ENCODE measurements around the gene KAZN.

Gene KAZN

DNA sequence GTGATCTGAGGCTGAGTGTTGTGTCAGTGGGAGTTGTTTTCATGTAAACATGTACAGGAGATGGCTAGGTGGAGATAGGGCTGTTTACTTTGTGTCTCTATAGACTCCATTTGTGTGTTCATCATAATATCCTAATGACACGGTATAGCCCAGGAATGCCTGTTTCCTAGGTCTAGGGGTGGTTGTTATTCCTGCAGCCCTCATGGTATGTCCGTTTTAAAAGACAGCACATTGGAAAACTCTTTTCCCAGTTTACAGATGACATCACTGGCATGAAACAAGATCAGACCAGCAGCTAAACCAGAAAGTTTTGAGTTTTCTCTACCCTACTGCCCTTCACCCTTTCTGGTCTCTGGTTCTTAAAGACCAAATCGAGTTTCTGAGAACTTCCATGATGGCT is 327.7 kb downstream of the KAZN start:
- Histone ChIP-seq H3K36me3 (ENCODE audit: control insufficient read depth, insufficient read depth, low read length) (no peaks in the 10 kb centered on the region), H3K4me3 (replicated peaks; ENCODE audit: low read depth, low read length) (no peak overlapping the region)
- TF ChIP-seq, protein P1, sequence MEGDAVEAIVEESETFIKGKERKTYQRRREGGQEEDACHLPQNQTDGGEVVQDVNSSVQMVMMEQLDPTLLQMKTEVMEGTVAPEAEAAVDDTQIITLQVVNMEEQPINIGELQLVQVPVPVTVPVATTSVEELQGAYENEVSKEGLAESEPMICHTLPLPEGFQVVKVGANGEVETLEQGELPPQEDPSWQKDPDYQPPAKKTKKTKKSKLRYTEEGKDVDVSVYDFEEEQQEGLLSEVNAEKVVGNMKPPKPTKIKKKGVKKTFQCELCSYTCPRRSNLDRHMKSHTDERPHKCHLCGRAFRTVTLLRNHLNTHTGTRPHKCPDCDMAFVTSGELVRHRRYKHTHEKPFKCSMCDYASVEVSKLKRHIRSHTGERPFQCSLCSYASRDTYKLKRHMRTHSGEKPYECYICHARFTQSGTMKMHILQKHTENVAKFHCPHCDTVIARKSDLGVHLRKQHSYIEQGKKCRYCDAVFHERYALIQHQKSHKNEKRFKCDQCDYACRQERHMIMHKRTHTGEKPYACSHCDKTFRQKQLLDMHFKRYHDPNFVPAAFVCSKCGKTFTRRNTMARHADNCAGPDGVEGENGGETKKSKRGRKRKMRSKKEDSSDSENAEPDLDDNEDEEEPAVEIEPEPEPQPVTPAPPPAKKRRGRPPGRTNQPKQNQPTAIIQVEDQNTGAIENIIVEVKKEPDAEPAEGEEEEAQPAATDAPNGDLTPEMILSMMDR (IDR thresholded peaks at IDR 0.05; ENCODE audit: insufficient read depth, low read length, poor library complexity, severe bottlenecking): no peak

DNA sequence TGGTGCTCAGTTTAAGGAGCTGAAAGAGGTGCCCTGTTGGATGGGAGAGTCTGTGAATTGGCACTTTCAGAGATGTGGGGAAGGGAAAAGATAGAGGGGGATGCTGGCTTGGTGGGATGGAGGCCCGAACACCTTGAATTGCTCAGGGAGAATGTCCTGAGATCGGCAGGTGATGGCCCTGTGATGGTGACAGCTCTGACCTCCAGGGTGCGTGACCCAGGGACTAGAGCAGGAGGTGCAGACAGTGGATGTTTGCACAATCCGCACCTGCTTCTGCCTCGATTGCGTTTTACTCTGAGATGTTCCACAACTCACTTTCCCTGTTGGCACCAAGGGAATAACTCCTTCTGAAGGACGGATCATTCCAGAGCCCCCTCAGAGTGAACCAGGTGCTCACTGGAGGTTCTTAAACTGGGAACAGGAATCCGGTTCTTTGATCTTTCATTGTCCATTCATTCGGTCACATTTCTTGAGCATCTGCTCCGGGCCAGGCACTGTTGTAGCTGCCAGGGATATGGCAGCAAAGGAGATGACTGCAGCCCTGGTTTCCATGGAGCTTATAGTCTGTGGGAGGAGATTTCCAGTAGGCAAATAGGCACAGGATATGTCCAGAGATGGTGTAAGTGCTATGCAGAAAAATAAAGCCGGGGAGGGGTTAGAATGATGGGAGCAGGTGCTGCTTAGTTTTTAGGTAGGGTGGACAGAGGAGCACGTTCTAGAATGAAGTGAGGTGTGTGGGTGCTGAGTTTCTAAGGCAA is 328.5 kb downstream of the KAZN start:
- Histone ChIP-seq H3K27me3 (replicated peaks; ENCODE audit: control insufficient read depth, insufficient read depth, low read length) (peaks cover 8% of the 10 kb centered on the region), H3K4me3 (replicated peaks; ENCODE audit: low read depth, low read length) (no peak overlapping the region), H3K36me3 (ENCODE audit: control insufficient read depth, insufficient read depth, low read length) (no peaks in the 10 kb centered on the region)
- DNase-seq (ENCODE audit: extremely low read depth, insufficient read length): no peak
- TF ChIP-seq, protein P1 (IDR thresholded peaks at IDR 0.05; ENCODE audit: insufficient read depth, low read length, poor library complexity, severe bottlenecking): no peak

More for the DNA sequence above, 327.7 kb downstream of the KAZN start:
- no peak for DNase-seq (ENCODE audit: extremely low read depth, insufficient read length)
- peaks cover 8% of the 10 kb centered on the region for H3K27me3 ChIP-seq (replicated peaks; ENCODE audit: control insufficient read depth, insufficient read depth, low read length)

DNA sequence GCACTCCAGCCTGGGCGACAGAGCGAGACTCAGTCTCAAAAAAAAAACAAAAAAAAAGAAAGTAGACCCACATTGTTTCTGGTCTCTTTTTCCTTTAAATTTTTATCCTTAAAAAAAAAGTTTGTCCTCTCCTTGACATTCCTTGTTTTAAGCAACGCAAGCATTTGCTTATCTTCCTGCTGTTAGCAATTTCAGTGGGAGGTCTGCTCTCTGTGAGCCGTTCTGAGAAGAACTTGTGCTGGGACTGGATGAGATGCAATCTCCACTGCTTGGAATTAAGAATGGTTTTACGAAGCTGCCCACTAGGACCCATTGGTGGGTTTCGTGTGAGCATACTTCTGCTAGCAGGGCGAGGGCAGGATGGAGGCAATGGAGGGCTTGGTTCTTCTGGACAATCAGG is 329.9 kb downstream of the KAZN start:
- Histone ChIP-seq H3K4me3 (replicated peaks; ENCODE audit: low read depth, low read length) (no peak overlapping the region), H3K27me3 (replicated peaks; ENCODE audit: control insufficient read depth, insufficient read depth, low read length) (peaks cover 8% of the 10 kb centered on the region), H3K36me3 (ENCODE audit: control insufficient read depth, insufficient read depth, low read length) (no peaks in the 10 kb centered on the region)
- TF ChIP-seq, protein P1 (IDR thresholded peaks at IDR 0.05; ENCODE audit: insufficient read depth, low read length, poor library complexity, severe bottlenecking): no peak
- DNase-seq (ENCODE audit: extremely low read depth, insufficient read length): no peak

DNA sequence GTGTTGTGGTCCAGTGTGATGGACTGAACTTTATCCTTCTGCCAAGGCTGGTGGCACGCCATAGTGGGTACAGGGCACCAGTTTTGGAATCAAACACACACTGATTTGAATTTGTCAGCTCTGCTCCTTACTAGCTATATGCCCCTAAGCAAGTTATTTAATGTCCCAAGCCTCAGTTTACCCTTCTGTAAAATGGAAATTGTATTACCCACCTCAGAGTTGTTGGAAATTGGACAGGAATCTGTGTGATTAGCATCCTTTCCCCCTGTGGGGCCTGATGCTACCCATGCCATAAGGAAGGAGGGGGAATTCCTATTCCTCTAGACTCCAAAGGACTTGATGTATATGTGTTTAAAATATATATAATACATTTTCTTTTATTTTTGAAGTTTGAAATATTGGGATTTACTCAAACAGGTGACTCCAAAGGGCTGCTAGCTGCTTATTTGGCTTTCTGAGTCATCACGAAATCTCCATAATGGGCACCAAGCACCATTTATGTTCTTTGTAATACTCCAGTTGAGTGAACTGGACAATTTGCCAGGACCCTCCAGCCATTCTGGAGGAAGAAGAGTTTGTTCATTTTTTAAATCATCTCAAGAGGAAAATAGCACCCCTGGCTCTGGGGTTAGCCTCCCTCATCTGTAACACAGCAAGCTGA is 330.5 kb downstream of the KAZN start:
- TF ChIP-seq, protein P1 (IDR thresholded peaks at IDR 0.05; ENCODE audit: insufficient read depth, low read length, poor library complexity, severe bottlenecking): no peak
- no peak for DNase-seq (ENCODE audit: extremely low read depth, insufficient read length)
- Histone ChIP-seq H3K4me3 (replicated peaks; ENCODE audit: low read depth, low read length) (no peak overlapping the region), H3K36me3 (ENCODE audit: control insufficient read depth, insufficient read depth, low read length) (no peaks in the 10 kb centered on the region), H3K27me3 (replicated peaks; ENCODE audit: control insufficient read depth, insufficient read depth, low read length) (peaks cover 6% of the 10 kb centered on the region)

DNA sequence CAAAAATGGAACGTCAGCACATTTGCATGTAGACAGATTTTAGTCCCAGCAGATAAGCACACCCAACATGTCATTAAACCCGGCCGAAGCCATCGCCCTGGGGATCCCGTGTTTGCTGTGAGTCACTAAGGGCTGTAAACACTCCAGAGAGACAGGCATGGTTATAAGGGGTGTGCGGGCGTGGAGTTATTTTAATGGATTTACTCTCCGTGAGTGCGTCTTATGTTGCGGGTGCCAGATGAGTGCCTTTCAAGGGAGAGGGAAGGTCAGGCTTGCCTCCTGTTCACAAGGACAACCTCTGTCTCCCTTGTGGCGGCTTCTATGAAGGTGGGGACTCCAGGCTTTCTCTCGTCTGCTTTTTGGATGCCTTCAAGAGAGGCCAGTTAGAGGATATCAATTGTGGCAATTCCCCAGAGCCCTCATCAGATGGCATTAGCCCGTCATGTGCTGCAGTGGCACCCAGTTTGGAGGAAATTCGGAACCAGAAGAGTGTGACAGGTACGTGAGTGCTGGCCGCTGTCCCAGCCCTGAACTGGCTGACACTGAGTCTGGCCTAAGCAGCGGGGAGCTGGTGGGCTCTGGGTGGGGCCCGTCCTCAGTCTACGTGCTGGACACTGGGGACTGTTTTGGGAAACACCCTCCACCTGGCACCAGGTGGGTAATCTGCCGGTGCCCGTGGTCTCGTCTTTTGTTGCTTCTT is 331.2 kb downstream of the KAZN start:
- H3K27me3 ChIP-seq (replicated peaks; ENCODE audit: control insufficient read depth, insufficient read depth, low read length): peaks cover 6% of the 10 kb centered on the region
- H3K36me3 ChIP-seq (ENCODE audit: control insufficient read depth, insufficient read depth, low read length): no peaks in the 10 kb centered on the region
- DNase-seq (ENCODE audit: extremely low read depth, insufficient read length): no peak
- TF ChIP-seq, protein P1 (IDR thresholded peaks at IDR 0.05; ENCODE audit: insufficient read depth, low read length, poor library complexity, severe bottlenecking): no peak
- no peak overlapping the region for H3K4me3 ChIP-seq (replicated peaks; ENCODE audit: low read depth, low read length)
